ENCODE measurements around the gene DOCK1.

DOCK1 gene

GRCh38 chr10:127272076-127272475 is 366.8 kb downstream of the DOCK1 start:
- H3K36me3 ChIP-seq (ENCODE audit: control insufficient read depth, insufficient read depth, low read length): no peaks in the 10 kb centered on the region; the same call in 1 of the 2 replicates
- H3K4me1 ChIP-seq (ENCODE audit: control insufficient read depth, insufficient read depth, low read length): no peaks in the 10 kb centered on the region
- no peak overlapping the region for H3K9ac ChIP-seq (ENCODE audit: low read depth, low read length)
- no peaks in the 10 kb centered on the region for H3K27me3 ChIP-seq (ENCODE audit: control insufficient read depth, insufficient read depth, low read length)
- no peak overlapping the region for H3K4me3 ChIP-seq (ENCODE audit: low read depth, low read length)
- no peaks in the 10 kb centered on the region for H3K9me3 ChIP-seq (ENCODE audit: control insufficient read depth, insufficient read depth, low read length)
- no peak overlapping the region for H3K27ac ChIP-seq (ENCODE audit: low read depth, low read length)

GRCh38 chr10:127275272-127275671 is 370.0 kb downstream of the DOCK1 start:
- no peak overlapping the region for H3K4me3 ChIP-seq (ENCODE audit: low read depth, low read length)
- no peaks in the 10 kb centered on the region for H3K27me3 ChIP-seq (ENCODE audit: control insufficient read depth, insufficient read depth, low read length)
- H3K9me3 ChIP-seq (ENCODE audit: control insufficient read depth, insufficient read depth, low read length): peaks cover 8% of the 10 kb centered on the region
- H3K4me1 ChIP-seq (ENCODE audit: control insufficient read depth, insufficient read depth, low read length): peaks cover 9% of the 10 kb centered on the region
- no peaks in the 10 kb centered on the region; the same call in 1 of the 2 replicates for H3K36me3 ChIP-seq (ENCODE audit: control insufficient read depth, insufficient read depth, low read length)
- H3K9ac ChIP-seq (ENCODE audit: low read depth, low read length): no peak overlapping the region
- H3K27ac ChIP-seq (ENCODE audit: low read depth, low read length): no peak overlapping the region

GRCh38 chr10:127275793-127276450 is 370.7 kb downstream of the DOCK1 start:
- Histone ChIP-seq H3K9me3 (ENCODE audit: control insufficient read depth, insufficient read depth, low read length) (peaks cover 8% of the 10 kb centered on the region), H3K27me3 (ENCODE audit: control insufficient read depth, insufficient read depth, low read length) (no peaks in the 10 kb centered on the region), H3K4me1 (ENCODE audit: control insufficient read depth, insufficient read depth, low read length) (peaks cover 13% of the 10 kb centered on the region), H3K4me3 (ENCODE audit: low read depth, low read length) (no peak overlapping the region), H3K9ac (ENCODE audit: low read depth, low read length) (no peak overlapping the region), H3K36me3 (ENCODE audit: control insufficient read depth, insufficient read depth, low read length) (no peaks in the 10 kb centered on the region; the same call in 1 of the 2 replicates), H3K27ac (ENCODE audit: low read depth, low read length) (no peak overlapping the region)

GRCh38 chr10:127276794-127277462 is 371.7 kb downstream of the DOCK1 start:
- H3K4me1 ChIP-seq (ENCODE audit: control insufficient read depth, insufficient read depth, low read length): peaks cover 15% of the 10 kb centered on the region
- H3K27me3 ChIP-seq (ENCODE audit: control insufficient read depth, insufficient read depth, low read length): no peaks in the 10 kb centered on the region
- no peaks in the 10 kb centered on the region; the same call in 1 of the 2 replicates for H3K36me3 ChIP-seq (ENCODE audit: control insufficient read depth, insufficient read depth, low read length)
- H3K9me3 ChIP-seq (ENCODE audit: control insufficient read depth, insufficient read depth, low read length): peaks cover 8% of the 10 kb centered on the region
- no peak overlapping the region for H3K27ac ChIP-seq (ENCODE audit: low read depth, low read length)
- H3K4me3 ChIP-seq (ENCODE audit: low read depth, low read length): no peak overlapping the region
- no peak overlapping the region for H3K9ac ChIP-seq (ENCODE audit: low read depth, low read length)

GRCh38 chr10:127278001-127278400 is 372.8 kb downstream of the DOCK1 start:
- H3K9ac ChIP-seq (ENCODE audit: low read depth, low read length): no peak overlapping the region
- no peaks in the 10 kb centered on the region for H3K27me3 ChIP-seq (ENCODE audit: control insufficient read depth, insufficient read depth, low read length)
- H3K4me1 ChIP-seq (ENCODE audit: control insufficient read depth, insufficient read depth, low read length): peaks cover 15% of the 10 kb centered on the region
- H3K9me3 ChIP-seq (ENCODE audit: control insufficient read depth, insufficient read depth, low read length): peaks cover 8% of the 10 kb centered on the region
- H3K27ac ChIP-seq (ENCODE audit: low read depth, low read length): no peak overlapping the region
- H3K4me3 ChIP-seq (ENCODE audit: low read depth, low read length): no peak overlapping the region
- no peaks in the 10 kb centered on the region for H3K36me3 ChIP-seq (ENCODE audit: control insufficient read depth, insufficient read depth, low read length)

GRCh38 chr10:127279334-127279774 is 374.1 kb downstream of the DOCK1 start:
- no peak overlapping the region for H3K27ac ChIP-seq (ENCODE audit: low read depth, low read length)
- H3K27me3 ChIP-seq (ENCODE audit: control insufficient read depth, insufficient read depth, low read length): no peaks in the 10 kb centered on the region
- H3K9me3 ChIP-seq (ENCODE audit: control insufficient read depth, insufficient read depth, low read length): peaks cover 8% of the 10 kb centered on the region
- H3K4me3 ChIP-seq (ENCODE audit: low read depth, low read length): no peak overlapping the region
- H3K4me1 ChIP-seq (ENCODE audit: control insufficient read depth, insufficient read depth, low read length): peaks cover 15% of the 10 kb centered on the region
- H3K36me3 ChIP-seq (ENCODE audit: control insufficient read depth, insufficient read depth, low read length): no peaks in the 10 kb centered on the region
- H3K9ac ChIP-seq (ENCODE audit: low read depth, low read length): no peak overlapping the region

GRCh38 chr10:127280446-127280845 is 375.2 kb downstream of the DOCK1 start:
- Histone ChIP-seq H3K27ac (ENCODE audit: low read depth, low read length) (no peak overlapping the region), H3K4me3 (ENCODE audit: low read depth, low read length) (0 out of 2 replicates have a peak overlapping the region, but pooled peaks have one; percentile 18), H3K36me3 (ENCODE audit: control insufficient read depth, insufficient read depth, low read length) (no peaks in the 10 kb centered on the region), H3K27me3 (ENCODE audit: control insufficient read depth, insufficient read depth, low read length) (no peaks in the 10 kb centered on the region), H3K9ac (ENCODE audit: low read depth, low read length) (no peak overlapping the region), H3K9me3 (ENCODE audit: control insufficient read depth, insufficient read depth, low read length) (peaks cover 8% of the 10 kb centered on the region), H3K4me1 (ENCODE audit: control insufficient read depth, insufficient read depth, low read length) (peaks cover 15% of the 10 kb centered on the region)

- Histone ChIP-seq H3K4me1 (ENCODE audit: control insufficient read depth, insufficient read depth, low read length) (peaks cover 13% of the 10 kb centered on the region), H3K9me3 (ENCODE audit: control insufficient read depth, insufficient read depth, low read length) (peaks cover 8% of the 10 kb centered on the region), H3K4me3 (ENCODE audit: low read depth, low read length) (no peak overlapping the region), H3K27me3 (ENCODE audit: control insufficient read depth, insufficient read depth, low read length) (no peaks in the 10 kb centered on the region), H3K9ac (ENCODE audit: low read depth, low read length) (no peak overlapping the region), H3K27ac (ENCODE audit: low read depth, low read length) (no peak overlapping the region), H3K36me3 (ENCODE audit: control insufficient read depth, insufficient read depth, low read length) (no peaks in the 10 kb centered on the region)
Measured at GRCh38 chr10:127283017-127283416, 377.8 kb downstream of the DOCK1 start.

GRCh38 chr10:127283576-127283975 is 378.3 kb downstream of the DOCK1 start:
- Histone ChIP-seq H3K27me3 (ENCODE audit: control insufficient read depth, insufficient read depth, low read length) (no peaks in the 10 kb centered on the region), H3K9me3 (ENCODE audit: control insufficient read depth, insufficient read depth, low read length) (peaks cover 8% of the 10 kb centered on the region), H3K36me3 (ENCODE audit: control insufficient read depth, insufficient read depth, low read length) (no peaks in the 10 kb centered on the region), H3K4me1 (ENCODE audit: control insufficient read depth, insufficient read depth, low read length) (peaks cover 7% of the 10 kb centered on the region), H3K27ac (ENCODE audit: low read depth, low read length) (no peak overlapping the region), H3K4me3 (ENCODE audit: low read depth, low read length) (no peak overlapping the region), H3K9ac (ENCODE audit: low read depth, low read length) (no peak overlapping the region)

- Histone ChIP-seq H3K27ac (ENCODE audit: low read depth, low read length) (no peak overlapping the region), H3K9ac (ENCODE audit: low read depth, low read length) (no peak overlapping the region), H3K36me3 (ENCODE audit: control insufficient read depth, insufficient read depth, low read length) (no peaks in the 10 kb centered on the region), H3K27me3 (ENCODE audit: control insufficient read depth, insufficient read depth, low read length) (no peaks in the 10 kb centered on the region), H3K4me1 (ENCODE audit: control insufficient read depth, insufficient read depth, low read length) (peaks cover 1% of the 10 kb centered on the region; the same call in 1 of the 2 replicates), H3K4me3 (ENCODE audit: low read depth, low read length) (no peak overlapping the region), H3K9me3 (ENCODE audit: control insufficient read depth, insufficient read depth, low read length) (no peaks in the 10 kb centered on the region; the same call in 1 of the 2 replicates)
Measured at GRCh38 chr10:127290850-127291249, 385.6 kb downstream of the DOCK1 start.

GRCh38 chr10:127291329-127291728 is 386.1 kb downstream of the DOCK1 start:
- Histone ChIP-seq H3K9me3 (ENCODE audit: control insufficient read depth, insufficient read depth, low read length) (no peaks in the 10 kb centered on the region; the same call in 1 of the 2 replicates), H3K27ac (ENCODE audit: low read depth, low read length) (no peak overlapping the region), H3K4me3 (ENCODE audit: low read depth, low read length) (no peak overlapping the region), H3K36me3 (ENCODE audit: control insufficient read depth, insufficient read depth, low read length) (no peaks in the 10 kb centered on the region), H3K4me1 (ENCODE audit: control insufficient read depth, insufficient read depth, low read length) (peaks cover 6% of the 10 kb centered on the region), H3K27me3 (ENCODE audit: control insufficient read depth, insufficient read depth, low read length) (no peaks in the 10 kb centered on the region), H3K9ac (ENCODE audit: low read depth, low read length) (no peak overlapping the region)

Measured in HUES48 (cell line).